Small intestine (tissue), 7 donors: ENCODE data around the gene CXCL11. TPM values are rescaled to one million over a fixed set of nuclear protein-coding genes. Genes with fewer than 3 reads are reported as not detected.
A peak's percentile ranks its signal among the peaks of the same experiment; 100 is the strongest.
"Not testable (repeated sequence)": the region's sequence is repeated elsewhere in the genome, so short reads cannot be mapped to it uniquely, and the experiment has no call there.

ENCODE experiments used
- DNase-seq, 2 donors: peaks; one replicate each; pipeline versions ENCODE4 v3.0.0 to v3.0.0-alpha.2; 2013
- FAIRE-seq: peaks from 2 replicates; lab custom pipeline; 2012; peaks lifted over from hg19 to GRCh38; lab: Jason Lieb, UNC
- H3K27ac ChIP-seq, 3 donors: one replicate each; pipeline ENCODE4 v1.5.1; 2013; ENCODE audit warnings: low read length in 2 of 3, mild to moderate bottlenecking in 2 of 3, control low read depth in 1 of 3, inconsistent platforms in 1 of 3, low read depth in 1 of 3, moderate library complexity in 1 of 3
- H3K27me3 ChIP-seq, 3 donors: one replicate each; pipeline ENCODE4 v1.6.1; 2013; ENCODE audit warnings: low read length in 3 of 3, inconsistent platforms in 1 of 3; ENCODE audit not compliant: control insufficient read depth in 3 of 3, insufficient read depth in 3 of 3
- H3K36me3 ChIP-seq, 3 donors: one replicate each; pipeline ENCODE4 v1.6.1; 2013; ENCODE audit warnings: low read length in 3 of 3, inconsistent platforms in 1 of 3, low read depth in 1 of 3, mild to moderate bottlenecking in 1 of 3, moderate library complexity in 1 of 3; ENCODE audit not compliant: control insufficient read depth in 3 of 3, insufficient read depth in 2 of 3
- H3K4me1 ChIP-seq, 3 donors: one replicate each; pipeline ENCODE4 v1.6.1; 2013; ENCODE audit warnings: low read length in 2 of 3, inconsistent platforms in 1 of 3, low read depth in 1 of 3, mild to moderate bottlenecking in 1 of 3, moderate library complexity in 1 of 3; ENCODE audit not compliant: control insufficient read depth in 3 of 3, insufficient read depth in 2 of 3
- H3K4me3 ChIP-seq, 3 donors: one replicate each; pipeline ENCODE4 v1.5.1; 2013; ENCODE audit warnings: low read length in 3 of 3, control low read depth in 1 of 3, inconsistent platforms in 1 of 3, low read depth in 1 of 3, mild to moderate bottlenecking in 1 of 3, moderate library complexity in 1 of 3
- H3K9me3 ChIP-seq, 2 donors: one replicate each; pipeline ENCODE4 v1.6.1; 2013; ENCODE audit warnings: low read depth in 1 of 2, low read length in 1 of 2; ENCODE audit not compliant: control insufficient read depth in 2 of 2, insufficient read depth in 1 of 2
- WGBS, 3 donors: extraction: QIAGEN DNeasy Blood & Tissue Kit; methylation state at CpG; one replicate each; pipeline ENCODE4 v1.1.7; 2013; 5-methylcytosine and 5-hydroxymethylcytosine counted together
- polyA plus RNA-seq, 4 donors: library from polyadenylated mRNA; stranded (reverse) in 3 of 4; unstranded in 1 of 4; fragments of 200-250 nt in 3 of 4; fragments of 120-200 nt in 1 of 4; gene quantifications; one replicate each; pipeline versions ENCODE4 v1.2.1 to v1.2.3, GENCODE V29; 2013
- donor health status: healthy with polysubstance abuse.
- donor health status: control.
- donor health status: control.
- donor health status: Bipolar disorder and iron deficiency.
- donor health status: healthy.

Gene CXCL11
- polyA plus RNA-seq, 4 donors, result 0.13 to 1.3 TPM; not detected in 2

DNA sequence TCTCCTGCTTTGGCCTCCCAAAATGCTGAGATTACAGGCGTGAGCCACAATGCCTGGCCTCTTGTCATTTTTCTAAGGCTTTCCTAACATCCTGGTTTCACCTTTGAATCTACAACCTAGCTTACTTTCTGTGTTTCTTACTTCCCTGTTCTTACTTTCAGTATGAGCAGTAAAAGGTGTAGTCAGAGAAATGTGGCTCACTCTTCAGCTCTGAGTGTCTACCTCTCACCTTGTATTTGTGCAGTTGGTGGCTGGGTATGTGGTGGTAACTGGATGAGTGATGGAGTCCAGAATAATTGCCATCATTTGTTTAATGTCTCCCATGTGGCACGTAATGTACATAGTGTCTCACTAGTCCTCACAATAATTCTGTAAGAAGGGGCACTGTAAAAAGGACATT, 19.1 kb upstream of the CXCL11 start:
- Histone ChIP-seq H3K36me3 (no peaks in the 10 kb centered on the region), H3K4me3 (no peak overlapping the region), H3K4me1 (peaks cover 0 to 2% (median 2%) of the 10 kb centered on the region in 3 donors), H3K27ac (no peak overlapping the region), H3K27me3 (no peaks in the 10 kb centered on the region), H3K9me3 (no peaks in the 10 kb centered on the region)
- no peak for FAIRE-seq
- DNase-seq, result peak; percentile 35 to 36
- WGBS, 3 donors, result 55 to 59% (median 57%) methylated on average over 2 of the region's 2 CpGs

DNA sequence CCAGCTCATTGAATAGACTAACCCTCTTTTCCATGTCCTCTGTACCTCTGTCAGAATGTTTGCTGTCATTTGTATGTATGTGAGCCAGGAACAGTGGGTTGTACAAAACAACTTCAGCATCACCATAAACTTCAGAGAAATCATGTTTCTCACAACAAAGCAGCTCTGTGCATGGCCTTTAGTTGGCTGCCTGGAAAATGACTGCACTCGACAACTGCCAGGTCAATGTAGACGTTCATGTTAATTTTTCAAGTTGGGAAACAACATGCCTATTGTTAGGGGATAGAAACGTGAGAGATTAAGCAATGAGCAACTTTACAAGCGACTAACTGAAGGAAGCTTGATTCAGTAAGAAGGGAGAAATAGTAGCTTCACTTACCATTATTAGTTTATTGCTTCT, 17.9 kb upstream of the CXCL11 start:
- Histone ChIP-seq H3K27ac (no peak overlapping the region), H3K27me3 (no peaks in the 10 kb centered on the region), H3K4me3 (no peak overlapping the region), H3K36me3 (no peaks in the 10 kb centered on the region), H3K9me3 (no peaks in the 10 kb centered on the region), H3K4me1 (peaks cover 0 to 2% (median 2%) of the 10 kb centered on the region in 3 donors)
- 11 to 19% (median 19%) methylated on average over 4 of the region's 4 CpGs for WGBS, 3 donors
- no peak for DNase-seq
- FAIRE-seq, result no peak

DNA sequence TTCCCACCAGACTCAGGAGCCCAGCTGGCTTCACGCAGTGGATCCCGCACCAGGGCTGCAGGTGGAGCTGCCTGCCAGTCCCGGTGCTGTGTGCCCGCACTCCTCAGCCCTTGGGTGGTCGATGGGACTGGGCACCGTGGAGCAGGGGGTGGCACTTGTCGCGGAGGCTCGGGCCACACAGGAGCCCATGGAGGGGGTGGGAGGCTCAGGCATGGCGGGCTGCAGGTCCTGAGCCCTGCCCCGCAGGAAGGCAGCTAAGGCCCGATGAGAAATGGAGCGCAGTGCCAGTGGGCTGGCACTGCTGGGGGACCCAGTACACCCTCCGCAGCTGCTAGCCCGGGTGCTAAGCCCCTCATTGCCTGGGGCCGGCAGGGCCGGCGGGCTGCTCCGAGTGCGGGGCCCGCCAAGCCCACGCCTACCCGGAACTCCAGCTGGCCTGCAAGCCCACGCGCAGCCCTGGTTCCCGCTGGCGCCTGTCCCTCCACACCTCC, 14.7 kb upstream of the CXCL11 start:
- not testable (repeated sequence) for H3K4me3 ChIP-seq, FAIRE-seq, DNase-seq

DNA sequence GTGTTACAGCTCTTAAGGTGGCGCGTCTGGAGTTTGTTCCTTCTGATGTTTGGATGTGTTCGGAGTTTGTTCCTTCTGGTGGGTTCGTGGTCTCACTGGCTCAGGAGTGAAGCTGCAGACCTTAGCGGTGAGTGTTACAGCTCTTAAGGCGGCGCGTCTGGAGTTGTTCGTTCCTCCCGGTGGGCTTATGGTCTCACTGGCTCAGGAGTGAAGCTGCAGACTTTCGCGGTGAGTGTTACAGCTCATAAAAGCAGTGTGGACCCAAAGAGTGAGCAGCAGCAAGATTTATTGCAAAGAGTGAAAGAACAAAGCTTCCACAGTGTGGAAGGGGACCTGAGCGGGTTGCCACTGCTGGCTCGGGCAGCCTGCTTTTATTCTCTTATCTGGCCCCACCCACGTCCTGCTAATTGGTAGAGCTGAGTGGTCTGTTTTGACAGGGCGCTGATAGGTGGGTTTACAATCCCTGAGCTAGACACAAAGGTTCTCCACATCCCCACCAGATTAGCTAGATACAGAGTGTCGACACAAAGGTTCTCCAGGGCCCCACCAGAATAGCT, 14.1 kb upstream of the CXCL11 start:
- FAIRE-seq, H3K4me3 ChIP-seq, H3K27me3 ChIP-seq, H3K9me3 ChIP-seq, H3K27ac ChIP-seq, H3K4me1 ChIP-seq, DNase-seq, H3K36me3 ChIP-seq: not testable (repeated sequence)
- 86 to 90% (median 88%) methylated on average over 15 to 17 of the region's 17 CpGs for WGBS, 3 donors

More for the DNA sequence above, 14.7 kb upstream of the CXCL11 start:
- H3K27ac ChIP-seq, H3K27me3 ChIP-seq, H3K36me3 ChIP-seq, H3K4me1 ChIP-seq, H3K9me3 ChIP-seq: not testable (repeated sequence)
- WGBS, 3 donors, result 83 to 94% (median 91%) methylated on average over 18 to 27 of the region's 27 CpGs

DNA sequence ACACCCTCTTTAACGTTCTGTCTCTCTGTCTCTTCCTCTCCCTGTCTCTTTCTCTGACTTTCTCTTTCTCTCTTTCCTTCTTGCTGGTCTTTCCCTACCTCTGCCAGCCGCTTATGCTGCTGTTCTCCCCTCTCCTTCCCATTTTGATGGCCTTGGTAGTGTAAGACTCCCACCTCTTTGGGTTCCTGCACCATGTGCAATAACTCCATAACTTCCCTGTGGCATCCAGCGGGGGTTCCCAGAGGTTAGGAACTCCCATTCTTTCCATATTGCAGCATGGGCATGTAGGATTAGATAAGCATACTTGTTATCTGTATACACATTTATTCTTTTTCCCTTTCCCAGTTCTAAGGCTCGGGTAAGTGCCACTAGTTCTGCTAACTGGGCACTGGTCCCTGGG, 8.8 kb upstream of the CXCL11 start:
- not testable (repeated sequence) for FAIRE-seq, H3K27me3 ChIP-seq
- 78 to 89% (median 82%) methylated on average over 4 of the region's 4 CpGs for WGBS, 3 donors

DNA sequence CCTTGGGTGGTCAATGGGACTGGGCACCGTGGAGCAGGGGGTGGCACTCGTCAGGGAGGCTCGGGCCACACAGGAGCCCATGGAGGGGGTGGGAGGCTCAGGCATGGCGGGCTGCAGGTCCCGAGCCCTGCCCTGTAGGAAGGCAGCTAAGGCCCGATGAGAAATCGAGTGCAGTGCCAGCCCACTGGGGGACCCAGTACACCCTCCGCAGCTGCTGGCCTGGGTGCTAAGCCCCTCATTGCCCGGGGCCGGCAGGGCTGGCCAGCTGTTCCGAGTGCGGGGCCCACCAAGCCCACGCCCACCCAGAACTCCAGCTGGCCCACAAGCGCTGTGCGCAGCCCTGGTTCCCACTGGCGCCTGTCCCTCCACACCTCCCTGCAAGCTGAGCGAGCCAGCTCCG, 7.4 kb upstream of the CXCL11 start:
- not testable (repeated sequence) for H3K27me3 ChIP-seq, H3K9me3 ChIP-seq, H3K36me3 ChIP-seq, H3K4me1 ChIP-seq, H3K27ac ChIP-seq, DNase-seq, FAIRE-seq, H3K4me3 ChIP-seq
- 97 to 98% (median 97%) methylated on average over 14 to 16 of the region's 18 CpGs for WGBS, 3 donors

More for the DNA sequence above, 8.8 kb upstream of the CXCL11 start:
- H3K4me1 ChIP-seq, H3K36me3 ChIP-seq, DNase-seq, H3K9me3 ChIP-seq, H3K27ac ChIP-seq, H3K4me3 ChIP-seq: not testable (repeated sequence)

DNA sequence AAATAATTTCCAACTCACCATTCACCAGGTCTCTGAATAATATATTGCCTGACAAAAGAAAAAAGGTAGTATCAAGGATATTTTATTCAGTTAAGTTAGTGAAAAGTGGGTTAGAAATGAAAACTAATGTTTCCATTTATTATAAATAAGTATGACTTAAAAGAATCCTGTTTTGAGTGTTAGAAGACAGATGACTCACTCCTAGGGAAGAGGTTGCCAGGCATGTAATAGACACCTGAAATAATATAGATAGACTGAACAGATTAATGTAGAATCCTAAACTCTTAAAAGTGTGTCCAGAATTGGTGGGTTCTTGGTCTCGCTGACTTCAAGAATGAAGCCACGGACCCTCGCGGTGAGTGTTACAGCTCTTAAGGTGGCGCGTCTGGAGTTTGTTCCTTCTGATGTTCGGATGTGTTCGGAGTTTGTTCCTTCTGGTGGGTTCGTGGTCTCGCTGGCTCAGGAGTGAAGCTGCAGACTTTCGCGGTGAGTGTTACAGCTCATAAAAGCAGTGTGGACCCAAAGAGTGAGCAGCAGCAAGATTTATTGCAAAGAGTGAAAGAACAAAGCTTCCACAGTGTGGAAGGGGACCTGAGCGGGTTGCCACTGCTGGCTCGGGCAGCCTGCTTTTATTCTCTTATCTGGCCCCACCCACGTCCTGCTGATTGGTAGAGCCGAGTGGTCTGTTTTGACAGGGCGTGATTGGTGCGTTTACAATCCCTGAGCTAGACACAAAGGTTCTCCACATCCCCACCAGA, 6.5 kb upstream of the CXCL11 start:
- DNase-seq, H3K27me3 ChIP-seq, H3K27ac ChIP-seq, FAIRE-seq, H3K4me1 ChIP-seq, H3K4me3 ChIP-seq, H3K36me3 ChIP-seq, H3K9me3 ChIP-seq: not testable (repeated sequence)
- 68 to 82% (median 80%) methylated on average over 16 to 17 of the region's 18 CpGs for WGBS, 3 donors

DNA sequence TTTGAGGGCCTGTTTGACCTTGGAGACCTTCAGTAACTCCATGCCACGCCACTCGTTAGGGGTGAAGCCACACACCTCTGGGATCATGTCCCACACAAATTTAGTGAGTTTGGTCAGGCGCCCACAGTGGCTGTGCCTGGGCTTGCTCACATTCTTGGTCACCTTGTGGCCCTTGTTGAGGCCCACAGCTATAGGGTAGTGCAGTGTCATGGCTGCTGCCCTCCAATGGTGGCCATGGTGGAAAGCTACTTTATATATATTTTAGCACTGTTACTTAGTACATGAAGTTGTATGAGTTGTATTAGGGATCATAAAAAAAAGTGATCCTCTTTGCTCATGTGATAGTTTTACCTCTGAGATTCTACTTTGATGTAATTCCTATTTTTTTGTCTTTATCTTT, 985 bp upstream of the CXCL11 start:
- no peak overlapping the region for H3K4me3 ChIP-seq
- H3K27me3 ChIP-seq, result no peaks in the 10 kb centered on the region
- H3K4me1 ChIP-seq, result peaks cover 0 to 2% (median 0%) of the 10 kb centered on the region in 3 donors
- WGBS, 3 donors, result 94 to 96% (median 94%) methylated on average over 3 of the region's 3 CpGs
- H3K36me3 ChIP-seq, result no peaks in the 10 kb centered on the region
- H3K27ac ChIP-seq, result no peak overlapping the region
- no peak for FAIRE-seq
- H3K9me3 ChIP-seq, result no peaks in the 10 kb centered on the region
- no peak for DNase-seq
